OCI-LY3 (cell line): ENCODE data around the gene BHLHE40.

ENCODE experiments used
- EZH2phosphoT487 ChIP-seq: fragments of 200-600 bp; shearing (Covaris generic); IDR thresholded peaks from 2 replicates; pipeline ENCODE4 v1.6.1; 2018; ENCODE audit warnings: antibody characterized with exemption, mixed run types, low read depth
- TF ChIP-seq, protein P1 (sequence below): fragments of 200-600, 300-600 bp; sonication (generic); IDR thresholded peaks from 2 replicates; pipeline ENCODE4 v1.5.1; 2014; ENCODE audit warnings: antibody characterized with exemption, low read length, low read depth

- TF ChIP-seq, protein P1, sequence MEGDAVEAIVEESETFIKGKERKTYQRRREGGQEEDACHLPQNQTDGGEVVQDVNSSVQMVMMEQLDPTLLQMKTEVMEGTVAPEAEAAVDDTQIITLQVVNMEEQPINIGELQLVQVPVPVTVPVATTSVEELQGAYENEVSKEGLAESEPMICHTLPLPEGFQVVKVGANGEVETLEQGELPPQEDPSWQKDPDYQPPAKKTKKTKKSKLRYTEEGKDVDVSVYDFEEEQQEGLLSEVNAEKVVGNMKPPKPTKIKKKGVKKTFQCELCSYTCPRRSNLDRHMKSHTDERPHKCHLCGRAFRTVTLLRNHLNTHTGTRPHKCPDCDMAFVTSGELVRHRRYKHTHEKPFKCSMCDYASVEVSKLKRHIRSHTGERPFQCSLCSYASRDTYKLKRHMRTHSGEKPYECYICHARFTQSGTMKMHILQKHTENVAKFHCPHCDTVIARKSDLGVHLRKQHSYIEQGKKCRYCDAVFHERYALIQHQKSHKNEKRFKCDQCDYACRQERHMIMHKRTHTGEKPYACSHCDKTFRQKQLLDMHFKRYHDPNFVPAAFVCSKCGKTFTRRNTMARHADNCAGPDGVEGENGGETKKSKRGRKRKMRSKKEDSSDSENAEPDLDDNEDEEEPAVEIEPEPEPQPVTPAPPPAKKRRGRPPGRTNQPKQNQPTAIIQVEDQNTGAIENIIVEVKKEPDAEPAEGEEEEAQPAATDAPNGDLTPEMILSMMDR: no peak
- no peak for TF ChIP-seq EZH2phosphoT487
These were observed 20.1 kb upstream of the BHLHE40 start for GRCh38 chr3:4959180-4959579.
